ENCODE data around the gene KCNC1. TPM values are rescaled to one million over a fixed set of nuclear protein-coding genes. Genes with fewer than 3 reads are reported as not detected.

Gene KCNC1
- polyA plus RNA-seq, 1 donor = 2.4 TPM

GRCh38 chr11:17738151-17738973 lies 3.8 kb downstream of the KCNC1 start:
- no peak for DNase-seq

- no peak for DNase-seq
These were observed 5.4 kb downstream of the KCNC1 start for GRCh38 chr11:17739945-17740338.

- DNase-seq = no peak
These were observed 6.2 kb downstream of the KCNC1 start for GRCh38 chr11:17740649-17741235.

- no peak for DNase-seq
These were observed 6.9 kb downstream of the KCNC1 start for GRCh38 chr11:17741487-17741886.

- DNase-seq = no peak
These were observed 7.4 kb downstream of the KCNC1 start for GRCh38 chr11:17742019-17742418.

- DNase-seq = no peak
These were observed 8.6 kb downstream of the KCNC1 start for GRCh38 chr11:17743026-17743807.

GRCh38 chr11:17743808-17744119 lies 9.2 kb downstream of the KCNC1 start:
- DNase-seq = no peak

- no peak for DNase-seq
These were observed 9.8 kb downstream of the KCNC1 start for GRCh38 chr11:17744151-17744940.

GRCh38 chr11:17745023-17745772 lies 10.6 kb downstream of the KCNC1 start:
- DNase-seq = no peak

GRCh38 chr11:17746096-17746495 lies 11.5 kb downstream of the KCNC1 start:
- DNase-seq = no peak

GRCh38 chr11:17747131-17747955 lies 12.8 kb downstream of the KCNC1 start:
- DNase-seq = no peak

- no peak for DNase-seq
These were observed 13.5 kb downstream of the KCNC1 start for GRCh38 chr11:17748044-17748443.

GRCh38 chr11:17748761-17749721 lies 14.5 kb downstream of the KCNC1 start:
- no peak for DNase-seq

- no peak for DNase-seq
These were observed 15.6 kb downstream of the KCNC1 start for GRCh38 chr11:17750013-17750800.

- no peak for DNase-seq
These were observed 16.2 kb downstream of the KCNC1 start for GRCh38 chr11:17750801-17751165.

GRCh38 chr11:17751558-17751957 lies 17.0 kb downstream of the KCNC1 start:
- DNase-seq = no peak

GRCh38 chr11:17752144-17752543 lies 17.6 kb downstream of the KCNC1 start:
- DNase-seq = no peak

- no peak for DNase-seq
These were observed 18.6 kb downstream of the KCNC1 start for GRCh38 chr11:17753153-17753552.

GRCh38 chr11:17753641-17754040 lies 19.1 kb downstream of the KCNC1 start:
- DNase-seq = no peak
